ENCODE measurements around the gene RUNDC1. TPM values are rescaled to one million over a fixed set of nuclear protein-coding genes. Genes with fewer than 3 reads are reported as not detected.

The RUNDC1 gene
- total RNA-seq, 4 donors from 2014 or later: 13.9 to 18.9 (median 16.2) TPM

Other genes starting within 250 kb of the RUNDC1 start
- gene EZH1, start 235.5 kb upstream of the RUNDC1 start, total RNA-seq: 100 to 1,000 TPM in 1 of 4 donors, 10 to 100 TPM in 3; 33.2 to 105 (median 51.0) TPM
- 10 to 100 TPM in 3 of 4 donors, 1 to 10 TPM in 1; 5.2 to 21.8 (median 14.7) TPM for gene RAMP2, start 219.3 kb upstream of the RUNDC1 start, total RNA-seq
- gene VPS25, start 207.1 kb upstream of the RUNDC1 start, total RNA-seq: 10 to 100 TPM; 49.1 to 66.5 (median 59.0) TPM
- gene WNK4, start 200.0 kb upstream of the RUNDC1 start, total RNA-seq: 1 to 10 TPM in 1 of 4 donors, under 1 TPM in 2, not detected in 1; 0.40 to 1.1 (median 0.98) TPM
- 10 to 100 TPM; 32.7 to 59.1 (median 49.5) TPM for gene COA3, start 181.9 kb upstream of the RUNDC1 start, total RNA-seq
- gene CNTD1, start 181.7 kb upstream of the RUNDC1 start, total RNA-seq: under 1 TPM in 1 of 4 donors, not detected in 3; 0.42 TPM
- 100 to 1,000 TPM in 3 of 4 donors, 10 to 100 TPM in 1; 81.3 to 133 (median 104) TPM for gene BECN1, start 156.3 kb upstream of the RUNDC1 start, total RNA-seq
- gene PSME3, start 147.2 kb upstream of the RUNDC1 start, total RNA-seq: 100 to 1,000 TPM in 1 of 4 donors, 10 to 100 TPM in 3; 47.0 to 106 (median 82.8) TPM
- gene AOC2, start 136.0 kb upstream of the RUNDC1 start, total RNA-seq: 1 to 10 TPM in 3 of 4 donors, under 1 TPM in 1; 0.64 to 5.5 (median 2.1) TPM
- 10 to 100 TPM in 2 of 4 donors, 1 to 10 TPM in 2; 7.6 to 12.7 (median 11.0) TPM for gene AOC3, start 129.4 kb upstream of the RUNDC1 start, total RNA-seq
- not detected for gene G6PC1, start 79.8 kb upstream of the RUNDC1 start, total RNA-seq
- gene AARSD1, start 16.1 kb upstream of the RUNDC1 start, total RNA-seq: 10 to 100 TPM; 13.6 to 25.1 (median 16.9) TPM
- gene PTGES3L, start 485 bp upstream of the RUNDC1 start, total RNA-seq: under 1 TPM in 2 of 4 donors, not detected in 2; 0.44 to 0.48 TPM
- gene RPL27, start 17.9 kb downstream of the RUNDC1 start, total RNA-seq: 1,000 to 10,000 TPM in 3 of 4 donors, 100 to 1,000 TPM in 1; 968 to 1,986 (median 1,251) TPM
- 10 to 100 TPM in 3 of 4 donors, 1 to 10 TPM in 1; 9.0 to 18.0 (median 13.7) TPM for gene IFI35, start 26.2 kb downstream of the RUNDC1 start, total RNA-seq
- 100 to 1,000 TPM; 125 to 234 (median 188) TPM for gene VAT1, start 41.8 kb downstream of the RUNDC1 start, total RNA-seq
- gene RND2, start 44.7 kb downstream of the RUNDC1 start, total RNA-seq: 1 to 10 TPM in 3 of 4 donors, under 1 TPM in 1; 0.79 to 2.1 (median 1.8) TPM
- gene BRCA1, start 144.8 kb downstream of the RUNDC1 start, total RNA-seq: 1 to 10 TPM; 4.9 to 8.0 (median 5.3) TPM
- 100 to 1,000 TPM in 1 of 4 donors, 10 to 100 TPM in 3; 75.4 to 102 (median 89.6) TPM for gene NBR1, start 190.6 kb downstream of the RUNDC1 start, total RNA-seq
- 1 to 10 TPM; 1.2 to 3.5 (median 1.9) TPM for gene TMEM106A, start 231.3 kb downstream of the RUNDC1 start, total RNA-seq
- gene CCDC200, start 248.1 kb downstream of the RUNDC1 start, total RNA-seq: not detected